ENCODE measurements around the gene YARS2.
A peak's percentile ranks its signal among the peaks of the same experiment; 100 is the strongest.
"Not testable (repeated sequence)": the region's sequence is repeated elsewhere in the genome, so short reads cannot be mapped to it uniquely, and the experiment has no call there.

YARS2 gene

GRCh38 chr12:32742133-32742532, 13.6 kb downstream of the YARS2 start:
- no peak for DNase-seq

GRCh38 chr12:32739279-32739678, 16.4 kb downstream of the YARS2 start:
- DNase-seq = no peak

- DNase-seq = no peak
Measured at GRCh38 chr12:32737715-32738114, 18.0 kb downstream of the YARS2 start.

GRCh38 chr12:32736445-32736844, 19.3 kb downstream of the YARS2 start:
- DNase-seq = no peak

- DNase-seq = no peak
Measured at GRCh38 chr12:32734952-32735351, 20.7 kb downstream of the YARS2 start.

GRCh38 chr12:32727237-32727636, 28.5 kb downstream of the YARS2 start:
- no peak for DNase-seq

GRCh38 chr12:32726286-32726685, 29.4 kb downstream of the YARS2 start:
- DNase-seq = no peak

GRCh38 chr12:32725308-32725707, 30.4 kb downstream of the YARS2 start:
- not testable (repeated sequence) for DNase-seq

- no peak for DNase-seq
Measured at GRCh38 chr12:32718926-32719325, 36.8 kb downstream of the YARS2 start.

- no peak for DNase-seq
Measured at GRCh38 chr12:32714772-32715171, 40.9 kb downstream of the YARS2 start.

GRCh38 chr12:32708926-32709325, 46.8 kb downstream of the YARS2 start:
- no peak for DNase-seq

GRCh38 chr12:32706335-32707024, 49.2 kb downstream of the YARS2 start:
- DNase-seq = no peak

- DNase-seq = no peak
Measured at GRCh38 chr12:32705783-32706182, 49.9 kb downstream of the YARS2 start.

- no peak for DNase-seq
Measured at GRCh38 chr12:32702946-32703345, 52.8 kb downstream of the YARS2 start.

GRCh38 chr12:32702473-32702872, 53.2 kb downstream of the YARS2 start:
- DNase-seq = no peak

GRCh38 chr12:32699437-32699836, 56.3 kb downstream of the YARS2 start:
- not testable (repeated sequence) for DNase-seq

GRCh38 chr12:32698285-32698684, 57.4 kb downstream of the YARS2 start:
- peak; percentile 72 for DNase-seq

GRCh38 chr12:32697445-32697844, 58.3 kb downstream of the YARS2 start:
- DNase-seq = no peak
